Activated B cell treated with CpG ODN at 0.5 μM for 24 hours (primary cell): ENCODE measurements around the gene SMAD6. TPM values are rescaled to one million over a fixed set of nuclear protein-coding genes. Genes with fewer than 3 reads are reported as not detected.

Experiments
- ATAC-seq: fragments of 200-7000 bp; cut with Tn5 transposase; one replicate; pipeline ENCODE4 v1.10.0; 2021; ENCODE audit warnings: low read depth, mild to moderate bottlenecking, moderate library complexity
- CTCF ChIA-PET: fragments of 350-600 bp; sonication (Branson Sonifier 250); formaldehyde crosslinking; loops from one replicate; lab custom pipeline; 2021; ENCODE audit warnings: antibody characterized with exemption; lab: Charles Lee
- POLR2A ChIA-PET: fragments of 350-600 bp; sonication (Branson Sonifier 250); formaldehyde crosslinking; loops from one replicate; lab custom pipeline; 2021; ENCODE audit warnings: antibody characterized with exemption; lab: Charles Lee
- DNase-seq: peaks from one replicate; pipeline ENCODE4 v3.0.0; 2022
- H3K27ac Mint-ChIP-seq: one replicate; pipeline ENCODE4 v1.8.0; 2020; ENCODE audit warnings: mixed read lengths
- H3K27me3 Mint-ChIP-seq: one replicate; pipeline ENCODE4 v1.8.0; 2021; ENCODE audit warnings: mixed read lengths
- H3K36me3 Mint-ChIP-seq: one replicate; pipeline ENCODE4 v1.8.0; 2021; ENCODE audit warnings: low read depth, mixed read lengths
- H3K4me1 Mint-ChIP-seq: one replicate; pipeline ENCODE4 v1.8.0; 2021; ENCODE audit warnings: mixed read lengths
- H3K4me3 Mint-ChIP-seq: one replicate; pipeline ENCODE4 v1.8.0; 2020; ENCODE audit warnings: mild to moderate bottlenecking, mixed read lengths
- H3K9me3 Mint-ChIP-seq: one replicate; pipeline ENCODE4 v1.8.0; 2020; ENCODE audit warnings: mixed read lengths
- intact Hi-C: fragments of 100-400 bp; cut with micrococcal nuclease; formaldehyde crosslinking; loops from one replicate; pipeline ENCODE4 v1.15.1; 2024
- total RNA-seq: library from RNA; stranded (reverse); gene quantifications from 2 replicates; pipeline ENCODE4 v1.2.3, GENCODE V29; 2022
- TF ChIP-seq, protein P1 (sequence below): fragments of 200-600 bp; IDR thresholded peaks from one replicate; pipeline ENCODE4 v1.8.0; 2022; ENCODE audit warnings: antibody characterized with exemption, mild to moderate bottlenecking

SMAD6 gene
- total RNA-seq, 1 donor from 2014 or later = 0.04 TPM

DNA sequence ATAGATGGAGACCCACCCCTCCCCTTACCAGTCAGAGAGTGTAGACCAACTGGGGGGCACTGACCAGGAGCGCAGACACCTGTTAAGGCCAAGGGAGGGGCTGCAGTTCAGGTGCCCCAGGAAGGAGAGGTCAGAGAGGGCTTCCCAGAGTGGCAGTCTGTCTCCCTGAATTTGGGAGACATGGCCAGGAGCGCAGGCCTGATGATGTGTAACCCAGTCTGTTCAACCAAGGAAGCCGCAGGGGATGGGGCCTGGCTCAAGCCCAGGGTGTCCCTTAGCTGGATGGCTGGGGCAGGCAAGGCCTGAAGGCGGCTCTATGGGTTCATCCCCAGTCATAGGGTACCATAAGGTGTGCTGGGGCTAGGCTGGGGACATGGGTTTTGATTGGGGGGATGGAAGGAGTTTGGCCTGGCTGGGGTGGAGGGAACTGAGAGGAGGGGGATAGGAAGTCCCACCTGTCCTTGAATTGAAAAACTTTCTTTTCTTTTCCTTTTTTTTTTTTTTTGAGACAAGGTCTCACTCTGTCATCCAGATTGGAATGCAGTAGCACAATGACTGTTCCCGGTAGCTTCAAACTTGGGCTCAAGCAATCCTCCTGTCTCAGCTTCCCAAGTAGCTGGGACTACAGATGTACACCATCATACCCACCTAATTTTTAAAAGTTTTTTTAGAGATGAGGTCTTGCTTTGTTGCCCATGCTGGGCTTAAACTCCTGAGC is 75.7 kb downstream of the SMAD6 start:
- ChIA-PET CTCF (no interaction called here), POLR2A (no interaction called here)
- no peak for DNase-seq
- TF ChIP-seq, protein P1, sequence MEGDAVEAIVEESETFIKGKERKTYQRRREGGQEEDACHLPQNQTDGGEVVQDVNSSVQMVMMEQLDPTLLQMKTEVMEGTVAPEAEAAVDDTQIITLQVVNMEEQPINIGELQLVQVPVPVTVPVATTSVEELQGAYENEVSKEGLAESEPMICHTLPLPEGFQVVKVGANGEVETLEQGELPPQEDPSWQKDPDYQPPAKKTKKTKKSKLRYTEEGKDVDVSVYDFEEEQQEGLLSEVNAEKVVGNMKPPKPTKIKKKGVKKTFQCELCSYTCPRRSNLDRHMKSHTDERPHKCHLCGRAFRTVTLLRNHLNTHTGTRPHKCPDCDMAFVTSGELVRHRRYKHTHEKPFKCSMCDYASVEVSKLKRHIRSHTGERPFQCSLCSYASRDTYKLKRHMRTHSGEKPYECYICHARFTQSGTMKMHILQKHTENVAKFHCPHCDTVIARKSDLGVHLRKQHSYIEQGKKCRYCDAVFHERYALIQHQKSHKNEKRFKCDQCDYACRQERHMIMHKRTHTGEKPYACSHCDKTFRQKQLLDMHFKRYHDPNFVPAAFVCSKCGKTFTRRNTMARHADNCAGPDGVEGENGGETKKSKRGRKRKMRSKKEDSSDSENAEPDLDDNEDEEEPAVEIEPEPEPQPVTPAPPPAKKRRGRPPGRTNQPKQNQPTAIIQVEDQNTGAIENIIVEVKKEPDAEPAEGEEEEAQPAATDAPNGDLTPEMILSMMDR = no peak
- no peak overlapping the region for H3K27ac Mint-ChIP-seq
- no peak for ATAC-seq
- intact Hi-C loops = no loop called here
- no peaks in the 10 kb centered on the region for H3K27me3 Mint-ChIP-seq
- no peaks in the 10 kb centered on the region for H3K9me3 Mint-ChIP-seq
- no peak overlapping the region for H3K4me3 Mint-ChIP-seq
- H3K36me3 Mint-ChIP-seq = no peaks in the 10 kb centered on the region
- no peaks in the 10 kb centered on the region for H3K4me1 Mint-ChIP-seq

DNA sequence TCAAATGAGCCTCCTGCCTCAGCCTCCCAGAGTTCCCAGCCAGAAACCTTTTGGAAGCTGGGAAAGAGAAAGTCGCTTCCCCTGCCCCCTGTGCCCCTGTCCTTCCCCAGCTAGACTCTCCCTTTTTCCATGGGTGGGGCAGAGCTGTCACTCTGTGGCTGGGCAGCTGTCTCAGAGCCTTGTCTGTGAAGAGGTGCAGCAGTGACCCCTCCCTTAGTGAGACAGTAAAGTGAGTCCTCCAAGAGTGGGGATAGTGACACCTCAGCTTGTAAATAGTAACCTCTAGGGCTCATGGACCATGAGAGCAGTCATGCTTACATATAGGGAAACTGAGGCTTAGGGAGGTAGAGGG is 76.3 kb downstream of the SMAD6 start:
- no peaks in the 10 kb centered on the region for H3K9me3 Mint-ChIP-seq

DNA sequence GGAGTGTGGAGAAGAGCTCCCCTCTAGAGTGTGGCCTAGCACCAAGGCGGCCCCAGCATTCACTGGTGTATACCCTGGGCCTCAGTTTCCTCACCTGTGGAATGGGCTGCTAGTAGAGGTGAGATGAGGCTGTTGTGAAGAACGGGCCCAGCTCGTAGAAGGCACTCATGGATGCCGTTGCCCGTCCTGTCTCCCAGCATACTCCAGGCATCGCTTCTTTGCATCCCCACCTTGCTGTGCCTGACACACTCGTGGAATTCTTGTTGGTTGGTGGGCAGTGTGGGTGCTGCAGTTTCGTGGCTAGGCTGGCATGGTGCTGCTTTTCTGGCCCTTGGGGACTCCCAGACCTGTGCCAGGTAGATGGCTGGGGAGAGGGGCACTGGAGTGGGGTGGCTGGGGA is 76.7 kb downstream of the SMAD6 start:
- intact Hi-C loops = no loop called here
- DNase-seq (no peak), ATAC-seq (no peak)
- no peaks in the 10 kb centered on the region for H3K9me3 Mint-ChIP-seq
- TF ChIP-seq, protein P1 = no peak
- ChIA-PET POLR2A (no interaction called here), CTCF (no interaction called here)
- no peaks in the 10 kb centered on the region for H3K36me3 Mint-ChIP-seq
- no peaks in the 10 kb centered on the region for H3K27me3 Mint-ChIP-seq
- H3K4me1 Mint-ChIP-seq = no peaks in the 10 kb centered on the region
- no peak overlapping the region for H3K4me3 Mint-ChIP-seq
- H3K27ac Mint-ChIP-seq = no peak overlapping the region

More for the DNA sequence above, 76.3 kb downstream of the SMAD6 start:
- ATAC-seq (no peak), DNase-seq (no peak)
- POLR2A ChIA-PET = no interaction called here
- Mint-ChIP-seq H3K4me3 (no peak overlapping the region), H3K36me3 (no peaks in the 10 kb centered on the region), H3K27me3 (no peaks in the 10 kb centered on the region), H3K27ac (no peak overlapping the region), H3K4me1 (no peaks in the 10 kb centered on the region)
- intact Hi-C loops = no loop called here
- CTCF ChIA-PET = no interaction called here
- TF ChIP-seq, protein P1 = no peak

DNA sequence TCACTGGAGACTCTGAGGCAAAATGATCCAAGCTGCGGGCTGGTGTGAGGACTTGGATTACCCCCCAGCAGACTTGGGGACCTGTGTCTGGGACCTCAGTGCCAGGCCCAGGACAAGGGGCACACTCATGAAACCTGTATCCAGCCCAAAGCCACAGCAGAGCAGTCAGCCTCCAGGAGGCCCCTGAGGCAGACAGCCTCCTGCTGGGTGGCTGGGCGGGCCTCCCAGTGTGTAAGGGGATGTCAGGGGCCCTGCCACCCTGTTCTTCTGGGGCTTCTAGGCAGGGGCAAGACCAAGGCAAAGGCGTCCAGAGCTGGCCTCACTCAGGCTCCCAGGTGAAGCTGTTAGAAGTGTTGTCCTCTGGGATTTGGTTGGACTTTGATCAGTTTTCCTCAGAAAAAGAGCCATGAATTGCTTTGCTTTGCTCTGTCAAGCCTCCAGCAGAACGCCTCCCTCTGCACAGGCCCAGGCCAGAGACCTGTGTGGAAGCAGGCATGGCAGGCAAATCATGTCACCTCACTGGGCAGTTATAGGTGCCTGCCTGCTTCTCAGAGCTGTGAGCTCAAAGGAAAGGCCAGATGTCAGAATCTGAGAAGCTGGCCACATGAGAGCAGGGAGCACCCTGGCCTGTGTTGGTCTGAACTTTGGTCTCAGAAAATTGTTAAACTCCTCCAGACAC is 77.4 kb downstream of the SMAD6 start:
- ATAC-seq (no peak), DNase-seq (no peak)
- Mint-ChIP-seq H3K27me3 (no peaks in the 10 kb centered on the region), H3K4me1 (no peaks in the 10 kb centered on the region), H3K4me3 (no peak overlapping the region), H3K27ac (no peak overlapping the region), H3K9me3 (no peaks in the 10 kb centered on the region), H3K36me3 (no peaks in the 10 kb centered on the region)
- POLR2A ChIA-PET = no interaction called here
- TF ChIP-seq, protein P1 = no peak
- CTCF ChIA-PET = no interaction called here
- intact Hi-C loops = no loop called here

DNA sequence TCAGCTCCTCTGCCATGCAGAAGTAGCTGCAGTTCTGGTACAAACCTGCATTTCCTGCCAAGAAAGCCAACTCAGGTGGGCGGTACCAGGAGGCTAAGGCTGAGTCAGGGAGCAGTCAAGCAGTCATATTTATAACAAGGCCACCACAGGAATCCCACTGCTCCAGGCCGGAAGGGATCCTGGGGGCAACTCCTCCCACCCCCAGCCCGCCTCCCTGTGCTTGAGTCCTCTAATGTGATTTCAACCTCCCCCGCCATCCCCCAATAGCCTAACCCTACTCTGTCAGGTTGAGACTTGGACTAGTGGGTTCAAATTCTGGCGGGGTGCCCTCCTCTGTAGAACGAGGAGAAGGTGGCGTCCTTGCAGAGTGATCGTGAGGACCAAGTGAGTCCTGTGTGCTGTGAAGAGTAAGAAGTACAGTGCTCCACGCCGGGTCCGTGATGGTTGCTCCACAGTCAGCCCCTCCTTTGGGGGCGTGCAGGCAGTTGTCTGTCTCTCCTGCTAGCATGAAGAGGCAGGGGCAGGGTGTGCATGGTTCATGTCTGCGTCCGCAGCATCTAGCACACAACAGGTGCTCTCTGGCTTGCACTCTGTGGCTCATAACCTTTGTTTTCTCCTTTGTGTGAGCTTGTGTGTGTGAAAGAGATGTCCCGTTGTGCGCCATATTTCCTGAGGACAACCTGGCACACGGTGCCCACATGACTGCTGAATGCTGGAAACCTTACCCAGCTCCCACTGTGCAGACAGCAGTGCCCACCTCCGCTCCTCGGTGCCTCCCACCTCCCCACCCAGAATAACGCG is 78.3 kb downstream of the SMAD6 start:
- ATAC-seq (no peak), DNase-seq (no peak)
- CTCF ChIA-PET = no interaction called here
- intact Hi-C loops = no loop called here
- H3K4me1 Mint-ChIP-seq = no peaks in the 10 kb centered on the region
- POLR2A ChIA-PET = no interaction called here
- H3K4me3 Mint-ChIP-seq = no peak overlapping the region
- H3K36me3 Mint-ChIP-seq = no peaks in the 10 kb centered on the region
- no peaks in the 10 kb centered on the region for H3K27me3 Mint-ChIP-seq
- no peaks in the 10 kb centered on the region for H3K9me3 Mint-ChIP-seq
- H3K27ac Mint-ChIP-seq = no peak overlapping the region
- TF ChIP-seq, protein P1 = no peak
